NCI-H2227 (cell line): Measurements from ENCODE around the gene POTEE.
"Not testable (repeated sequence)": the region's sequence is repeated elsewhere in the genome, so short reads cannot be mapped to it uniquely, and the experiment has no call there.

Experiments used
- DNase-seq: peaks from one replicate; lab custom pipeline; 2025; ENCODE audit not compliant: unreplicated experiment; lab: John Stamatoyannopoulos, UW

Gene POTEE

DNA sequence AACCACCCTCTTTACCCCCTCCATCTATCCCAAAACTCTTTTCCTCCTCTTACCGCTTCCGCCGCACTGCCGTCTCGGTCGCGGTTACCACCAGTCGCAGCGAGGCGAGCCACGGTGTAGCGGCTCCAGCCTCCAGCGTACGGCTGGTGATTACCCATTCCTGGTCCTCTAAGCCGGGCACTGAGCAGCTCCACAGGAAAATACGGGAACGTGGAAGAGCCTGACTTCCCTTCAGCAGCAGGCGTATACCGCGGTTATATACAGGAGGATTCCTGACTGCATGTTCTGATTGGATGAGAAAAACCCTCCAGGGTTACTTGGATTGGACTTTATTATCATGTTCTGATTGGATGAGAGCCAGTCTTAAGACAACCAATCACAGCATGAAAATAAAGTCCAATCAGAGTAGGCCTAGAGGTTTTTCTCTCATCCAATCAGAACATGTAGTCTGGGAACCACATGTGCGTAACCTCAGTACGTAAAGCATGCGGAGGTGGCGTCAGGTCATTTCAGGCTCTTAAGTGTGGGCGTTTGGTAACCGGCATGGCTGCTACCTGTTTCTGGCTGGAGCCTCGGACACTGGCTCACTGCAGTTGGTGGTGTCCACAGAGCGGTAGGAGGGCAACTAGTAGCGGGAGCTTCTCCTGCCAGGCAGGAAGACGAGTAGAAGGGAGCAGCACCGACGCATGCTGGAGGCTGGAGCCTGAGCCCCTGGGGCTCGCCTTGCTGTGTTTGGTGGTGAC is at the start of gene POTEE:
POTEE (plus strand) TSS at position 507 of the 743 bp plus-strand sequence. CDS start 8,867 bp downstream, outside the sequence.
- peak; percentile 95 for DNase-seq

DNA sequence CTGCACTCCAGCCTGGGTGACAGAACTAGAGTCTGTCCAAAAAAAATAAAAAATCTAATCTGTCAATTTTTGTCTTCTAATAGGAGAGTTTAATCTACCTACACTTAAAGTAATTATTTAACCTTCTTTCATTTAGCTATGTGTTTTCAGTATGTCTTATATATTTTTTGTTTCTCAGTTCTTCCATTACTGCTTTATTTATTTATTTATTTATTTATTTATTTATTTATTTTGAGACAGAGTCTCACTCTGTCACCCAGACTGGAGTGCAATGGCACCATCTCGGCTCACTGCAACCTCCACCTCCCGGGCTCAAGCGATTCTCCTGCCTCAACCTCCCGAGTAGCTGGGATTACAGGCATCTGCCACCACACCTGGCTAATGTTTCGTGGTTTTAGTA is 43.8 kb upstream of the POTEE start:
- DNase-seq = not testable (repeated sequence)

- DNase-seq = no peak
Measured at GRCh38 chr2:131168538-131168937, 40.8 kb upstream of the POTEE start.

- DNase-seq = not testable (repeated sequence)
Measured at GRCh38 chr2:131178050-131178449, 31.3 kb upstream of the POTEE start.

GRCh38 chr2:131178721-131179418 is 30.5 kb upstream of the POTEE start:
- DNase-seq = not testable (repeated sequence)

DNA sequence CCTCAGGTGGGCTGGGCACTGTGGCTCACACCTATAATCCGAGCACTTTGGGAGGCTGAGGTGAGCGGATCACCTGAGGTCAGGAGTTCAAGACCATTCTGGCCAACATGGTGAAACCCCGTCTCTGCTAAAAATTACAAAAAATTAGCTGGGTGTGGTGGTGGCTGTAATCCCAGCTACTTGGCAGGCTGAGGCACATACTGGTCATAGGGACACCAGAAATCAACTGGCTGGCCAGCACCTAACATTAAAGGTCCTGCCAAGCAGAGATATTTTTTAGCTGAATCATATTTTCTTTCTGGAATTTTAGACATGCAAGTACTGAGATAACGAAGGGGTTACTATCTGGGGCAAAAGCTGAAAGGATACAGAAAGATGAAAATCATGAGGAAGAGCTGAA is 27.9 kb upstream of the POTEE start:
- not testable (repeated sequence) for DNase-seq

DNA sequence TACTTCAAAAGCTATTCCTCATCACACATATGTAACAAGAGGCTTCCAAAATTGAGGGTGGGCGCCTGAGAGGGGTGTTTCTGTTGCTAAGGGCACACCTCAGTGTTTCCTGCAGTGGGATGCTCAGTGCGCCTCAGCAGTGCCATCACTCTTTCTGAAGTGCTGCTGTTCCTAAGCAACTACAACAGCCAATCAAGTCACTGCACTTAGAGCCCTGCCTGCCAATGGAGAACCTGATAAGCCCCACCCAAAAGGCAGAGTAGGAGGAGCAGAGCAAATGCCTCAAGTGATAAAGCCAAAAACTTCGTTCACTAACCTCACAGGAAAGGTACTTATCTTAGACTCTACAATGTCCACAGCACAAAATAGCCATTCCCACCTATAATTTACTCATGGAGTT is 15.9 kb upstream of the POTEE start:
- not testable (repeated sequence) for DNase-seq

DNA sequence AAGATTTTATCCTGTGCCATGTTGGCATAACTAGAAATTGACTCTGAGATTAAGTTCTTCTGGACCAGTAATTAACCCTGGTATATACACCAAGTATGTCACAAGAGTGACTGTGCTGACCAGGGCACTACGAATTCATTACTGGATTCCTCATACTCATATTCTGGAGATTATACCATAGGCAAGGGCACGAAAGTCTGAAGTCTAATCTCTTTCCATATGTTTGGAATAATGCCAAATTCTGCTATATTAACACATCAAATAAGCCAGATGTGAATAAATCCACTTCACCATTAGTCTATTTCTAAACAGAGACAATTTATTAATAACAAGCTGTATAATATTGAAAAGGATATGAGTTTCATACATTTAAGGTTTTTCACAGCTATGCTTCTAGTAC is 13.2 kb upstream of the POTEE start:
- DNase-seq = not testable (repeated sequence)

- no peak for DNase-seq
Measured at GRCh38 chr2:131201098-131201497, 8.2 kb upstream of the POTEE start.

- DNase-seq = not testable (repeated sequence)
Measured at GRCh38 chr2:131207839-131208238, 1.5 kb upstream of the POTEE start.

DNA sequence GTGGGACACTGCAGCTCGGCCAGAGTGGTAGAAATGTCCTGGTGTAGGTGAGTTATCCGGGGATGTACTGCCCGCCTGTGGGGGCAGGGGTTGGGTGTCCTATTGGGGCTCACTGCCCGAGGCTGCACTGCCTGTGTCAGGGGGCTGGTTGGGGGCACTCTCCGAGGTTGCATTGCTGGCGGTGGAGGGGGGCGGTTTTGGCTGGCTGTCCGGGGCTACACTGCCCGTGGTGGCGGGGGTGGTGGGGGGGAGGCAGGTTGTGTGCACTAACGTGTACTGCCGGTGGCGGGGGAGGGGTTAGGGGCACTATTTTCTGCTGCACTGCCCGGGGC is 403 bp downstream of the POTEE start:
- DNase-seq = not testable (repeated sequence)

DNA sequence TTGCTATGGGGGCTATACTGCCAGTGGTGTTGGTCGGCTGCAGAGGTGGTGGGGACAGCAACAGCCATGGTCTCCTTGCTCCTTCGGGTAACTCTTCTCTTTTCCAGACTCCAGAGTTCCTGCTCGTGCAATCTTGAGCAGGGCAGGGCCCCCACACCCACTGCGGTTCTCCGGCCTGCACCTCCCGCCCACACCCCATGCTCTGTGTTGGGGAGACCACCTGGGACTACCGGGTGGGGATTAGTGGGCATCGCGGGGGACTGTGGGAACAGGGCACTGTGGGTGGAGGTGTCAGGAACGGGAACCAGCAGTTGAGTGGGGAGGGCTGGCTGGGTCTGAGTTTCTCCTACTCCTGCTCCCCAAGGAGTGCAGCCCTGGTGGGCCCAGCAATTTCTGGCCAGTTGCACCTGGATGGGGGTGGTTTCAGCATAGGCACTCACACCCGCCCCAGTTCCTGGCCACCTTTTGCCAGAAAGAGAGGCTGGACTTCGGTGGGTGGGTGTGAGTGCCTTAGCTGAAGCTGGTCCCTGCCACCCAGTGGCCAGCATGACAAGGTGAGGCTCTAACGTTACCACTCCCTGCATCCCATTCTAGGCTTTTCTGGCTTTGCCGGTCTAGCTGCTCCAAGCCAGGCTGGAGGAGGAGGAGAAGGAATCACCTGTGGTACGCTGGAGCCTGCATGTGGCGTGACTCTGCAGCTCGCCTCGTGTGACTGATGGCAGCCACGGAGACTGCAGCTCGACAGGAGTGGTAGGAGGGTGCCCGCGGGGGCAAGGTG is 1.3 kb downstream of the POTEE start:
- not testable (repeated sequence) for DNase-seq

GRCh38 chr2:131217238-131217986 is 8.1 kb downstream of the POTEE start:
- not testable (repeated sequence) for DNase-seq

- peak; percentile 86 for DNase-seq
Measured at GRCh38 chr2:131235543-131236449, 26.5 kb downstream of the POTEE start.
